ENCODE results near the gene MCU.

DNA sequence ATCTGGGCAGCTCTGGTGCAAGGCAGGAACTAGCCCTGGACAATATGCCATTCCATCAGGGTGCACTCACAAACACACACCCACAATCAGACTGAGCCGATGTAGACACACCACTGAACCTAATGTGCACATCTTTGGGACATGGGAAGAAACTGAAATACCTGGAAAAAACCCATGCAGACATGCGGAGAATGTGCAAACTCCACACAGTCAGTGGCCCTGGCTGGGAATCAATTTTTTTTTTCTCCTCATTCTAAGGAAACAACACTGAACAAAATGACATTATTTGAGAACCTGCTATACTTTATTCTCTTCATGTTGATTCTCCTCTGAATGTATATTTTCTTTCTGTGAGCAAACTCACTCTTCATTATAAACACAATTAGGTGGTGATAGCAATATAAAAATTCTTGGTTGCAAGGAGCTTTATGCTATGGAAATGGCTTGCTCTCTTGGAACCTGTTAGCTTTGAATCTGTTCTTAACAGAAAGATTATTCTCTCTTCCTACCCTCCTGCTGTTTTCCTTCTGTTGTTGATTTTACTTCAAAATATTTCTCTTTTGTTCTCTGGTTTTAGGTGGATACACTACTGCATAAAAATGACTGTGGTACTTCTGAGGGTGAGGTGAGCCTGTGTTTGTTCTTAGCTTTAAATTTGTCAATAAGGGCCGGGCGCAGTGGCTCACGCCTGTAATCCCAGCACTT is 33.1 kb upstream of the MCU start:
- TF ChIP-seq, protein P1, sequence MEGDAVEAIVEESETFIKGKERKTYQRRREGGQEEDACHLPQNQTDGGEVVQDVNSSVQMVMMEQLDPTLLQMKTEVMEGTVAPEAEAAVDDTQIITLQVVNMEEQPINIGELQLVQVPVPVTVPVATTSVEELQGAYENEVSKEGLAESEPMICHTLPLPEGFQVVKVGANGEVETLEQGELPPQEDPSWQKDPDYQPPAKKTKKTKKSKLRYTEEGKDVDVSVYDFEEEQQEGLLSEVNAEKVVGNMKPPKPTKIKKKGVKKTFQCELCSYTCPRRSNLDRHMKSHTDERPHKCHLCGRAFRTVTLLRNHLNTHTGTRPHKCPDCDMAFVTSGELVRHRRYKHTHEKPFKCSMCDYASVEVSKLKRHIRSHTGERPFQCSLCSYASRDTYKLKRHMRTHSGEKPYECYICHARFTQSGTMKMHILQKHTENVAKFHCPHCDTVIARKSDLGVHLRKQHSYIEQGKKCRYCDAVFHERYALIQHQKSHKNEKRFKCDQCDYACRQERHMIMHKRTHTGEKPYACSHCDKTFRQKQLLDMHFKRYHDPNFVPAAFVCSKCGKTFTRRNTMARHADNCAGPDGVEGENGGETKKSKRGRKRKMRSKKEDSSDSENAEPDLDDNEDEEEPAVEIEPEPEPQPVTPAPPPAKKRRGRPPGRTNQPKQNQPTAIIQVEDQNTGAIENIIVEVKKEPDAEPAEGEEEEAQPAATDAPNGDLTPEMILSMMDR (conservative IDR thresholded peaks at IDR 0.05; ENCODE audit: low read depth, low read length) = no peak
- no peak for TF ChIP-seq EZH2 (IDR thresholded peaks at IDR 0.05; ENCODE audit: borderline replicate concordance, low read depth, low read length, poor library complexity, severe bottlenecking)

Data from A673 (cell line).